GM12892 (cell line): Measurements from ENCODE around the gene ADAMTS16.

Experiments used
- POLR2A ChIP-seq: IDR thresholded peaks from 2 replicates; pipeline ENCODE4 v1.6.1; 2011; ENCODE audit warnings: low read depth, low read length, control low read depth
- POLR2AphosphoS5 ChIP-seq: IDR thresholded peaks from 2 replicates; pipeline ENCODE4 v1.6.1; 2011; ENCODE audit warnings: low read depth, low read length, control low read depth
- TAF1 ChIP-seq: IDR thresholded peaks from 2 replicates; pipeline ENCODE4 v1.6.1; 2011; ENCODE audit warnings: low read depth, mild to moderate bottlenecking, control low read depth, low read length, borderline replicate concordance

DNA sequence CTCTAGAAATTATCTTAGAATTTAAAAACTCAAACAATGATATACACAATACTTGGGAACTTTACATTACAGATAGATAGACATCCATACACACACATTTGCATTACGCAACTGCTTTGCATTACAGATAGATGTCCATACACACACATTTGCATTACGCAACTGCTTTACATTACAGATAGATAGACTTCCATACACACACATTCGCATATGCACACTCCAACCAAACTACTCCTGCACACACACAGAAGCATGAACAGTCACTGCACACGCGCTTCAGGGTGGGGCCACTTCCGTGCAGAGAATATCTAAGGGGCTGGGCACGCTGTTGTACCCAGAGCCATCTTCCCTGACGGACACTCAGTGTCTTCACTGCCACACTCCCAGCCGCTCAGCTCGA is 7.9 kb upstream of the ADAMTS16 start:
- TF ChIP-seq POLR2AphosphoS5 (no peak), TAF1 (no peak), POLR2A (no peak)
